CD4-positive, CD25-positive, alpha-beta regulatory T cell (primary cell): ENCODE results near the gene HOXC10. TPM values are rescaled to one million over a fixed set of nuclear protein-coding genes. Genes with fewer than 3 reads are reported as not detected.

ENCODE experiments used
- ATAC-seq, 2 donors: fragments of 150-1000 bp; cut with Tn5 transposase; one replicate each; pipeline ENCODE4 v1.10.0; 2021; ENCODE audit warnings: low read depth in 2 of 2, moderate number of reproducible peaks in 2 of 2, moderate library complexity in 1 of 2
- DNase-seq, 3 donors: peaks; one replicate each; pipeline versions ENCODE4 v3.0.0 to v3.0.0-alpha.2; 2012 to 2022; ENCODE audit warnings: mixed read lengths in 1 of 3
- H3K27ac ChIP-seq: one replicate; pipeline ENCODE4 v1.7.0; 2013; ENCODE audit warnings: mild to moderate bottlenecking, low read length; ENCODE audit not compliant: insufficient read depth, poor library complexity, severe bottlenecking
- H3K27me3 ChIP-seq: one replicate; pipeline ENCODE4 v1.7.0; 2013; ENCODE audit warnings: low read length; ENCODE audit not compliant: control insufficient read depth, insufficient read depth
- H3K36me3 ChIP-seq: one replicate; pipeline ENCODE4 v1.7.0; 2013; ENCODE audit warnings: mild to moderate bottlenecking, low read length, moderate library complexity; ENCODE audit not compliant: control insufficient read depth, insufficient read depth
- H3K4me1 ChIP-seq: 2 replicates; pipeline ENCODE4 v1.7.0; 2013; ENCODE audit warnings: mild to moderate bottlenecking, low read length; ENCODE audit not compliant: insufficient read depth, control insufficient read depth, poor library complexity, severe bottlenecking
- H3K4me3 ChIP-seq: one replicate; pipeline ENCODE4 v1.7.0; 2013; ENCODE audit warnings: low read depth, mild to moderate bottlenecking, low read length, moderate library complexity
- H3K9me3 ChIP-seq, 2 experiments: 1 replicate in 1 of 2; 2 replicates in 1 of 2; pipeline ENCODE4 v1.7.0; 2013; ENCODE audit warnings: low read length in 2 of 2, mild to moderate bottlenecking in 1 of 2, moderate library complexity in 1 of 2; ENCODE audit not compliant: control insufficient read depth in 2 of 2
- H3K27ac Mint-ChIP-seq, 3 donors: one replicate each; pipeline ENCODE4 v1.8.0; 2020 to 2022; ENCODE audit warnings: mild to moderate bottlenecking in 3 of 3, mixed read lengths in 3 of 3, moderate library complexity in 2 of 3
- H3K27me3 Mint-ChIP-seq: one replicate; pipeline ENCODE4 v1.8.0; 2022; ENCODE audit warnings: mild to moderate bottlenecking, mixed read lengths
- H3K36me3 Mint-ChIP-seq: one replicate; pipeline ENCODE4 v1.8.0; 2020; ENCODE audit warnings: mixed read lengths
- H3K4me1 Mint-ChIP-seq, 4 donors: one replicate each; pipeline ENCODE4 v1.8.0; 2020 to 2022; ENCODE audit warnings: mixed read lengths in 4 of 4, mild to moderate bottlenecking in 1 of 4
- H3K4me3 Mint-ChIP-seq, 4 donors: one replicate each; pipeline ENCODE4 v1.8.0; 2020 to 2022; ENCODE audit warnings: mild to moderate bottlenecking in 4 of 4, mixed read lengths in 4 of 4, moderate library complexity in 3 of 4
- H3K9me3 Mint-ChIP-seq, 7 donors: one replicate each; pipeline ENCODE4 v1.8.0; 2020 to 2022; ENCODE audit warnings: mixed read lengths in 7 of 7, mild to moderate bottlenecking in 3 of 7, moderate library complexity in 2 of 7
- polyA plus RNA-seq, 4 donors: library from polyadenylated mRNA; unstranded; fragments of 300-500 nt; fragmentation: Illumina TruSeq; gene quantifications; one replicate each; pipeline ENCODE4 v1.2.3, GENCODE V29; 2021
- total RNA-seq: library from RNA; stranded (reverse); gene quantifications from one replicate; pipeline ENCODE4 v1.2.3, GENCODE V29; 2022

Gene HOXC10
- total and polyA plus RNA-seq, 5 donors from 2014 or later = not detected

DNA sequence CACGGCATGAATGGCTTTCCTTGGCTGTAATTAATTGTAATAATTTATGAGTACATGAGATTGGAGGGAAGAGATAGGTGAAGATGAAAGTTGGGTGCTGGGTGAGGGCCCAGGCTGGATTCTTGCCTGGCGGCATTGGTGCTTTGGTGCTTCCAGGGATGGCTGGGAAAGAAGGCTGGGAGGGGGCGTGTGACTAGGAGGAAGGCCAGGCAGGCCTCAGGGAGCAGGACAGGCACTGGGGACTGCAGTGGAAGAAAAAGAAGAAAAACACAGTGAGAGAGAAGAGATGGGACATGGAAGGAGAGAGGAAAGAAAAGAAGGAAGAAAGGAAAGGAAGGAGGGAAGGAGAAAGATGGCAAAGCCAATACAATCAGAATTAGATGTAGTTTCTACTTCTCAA lies 18.7 kb downstream of the HOXC10 start:
- Mint-ChIP-seq H3K9me3 (peaks cover 0 to 3% (median 0%) of the 10 kb centered on the region in 7 donors), H3K4me3 (peak overlapping the region in 1 of 4 donors; percentile 5), H3K27me3 (peaks cover 97% of the 10 kb centered on the region), H3K4me1 (peaks cover 5 to 31% (median 16%) of the 10 kb centered on the region in 4 donors), H3K27ac (no peak overlapping the region), H3K36me3 (no peaks in the 10 kb centered on the region)
- peaks cover 26% of the 10 kb centered on the region for H3K4me1 ChIP-seq
- no peaks in the 10 kb centered on the region for H3K36me3 ChIP-seq
- H3K27ac ChIP-seq = no peak overlapping the region
- DNase-seq = no peak
- no peak overlapping the region for H3K4me3 ChIP-seq
- no peak for ATAC-seq
- no peaks in the 10 kb centered on the region for H3K9me3 ChIP-seq
- H3K27me3 ChIP-seq = peaks cover 60% of the 10 kb centered on the region

GRCh38 chr12:54004063-54004840 lies 19.3 kb downstream of the HOXC10 start:
- peak overlapping the region in 1 of 4 donors; percentile 5 for H3K4me3 Mint-ChIP-seq
- no peak overlapping the region for H3K27ac Mint-ChIP-seq
- H3K9me3 Mint-ChIP-seq = peaks cover 0 to 3% (median 0%) of the 10 kb centered on the region in 7 donors
- H3K27me3 Mint-ChIP-seq = peaks cover 93% of the 10 kb centered on the region
- Histone ChIP-seq H3K36me3 (no peaks in the 10 kb centered on the region), H3K4me1 (peaks cover 30% of the 10 kb centered on the region), H3K27ac (no peak overlapping the region), H3K4me3 (no peak overlapping the region), H3K27me3 (peaks cover 57% of the 10 kb centered on the region), H3K9me3 (no peaks in the 10 kb centered on the region)
- ATAC-seq (no peak), DNase-seq (no peak)
- no peaks in the 10 kb centered on the region for H3K36me3 Mint-ChIP-seq
- peaks cover 5 to 34% (median 16%) of the 10 kb centered on the region in 4 donors for H3K4me1 Mint-ChIP-seq

DNA sequence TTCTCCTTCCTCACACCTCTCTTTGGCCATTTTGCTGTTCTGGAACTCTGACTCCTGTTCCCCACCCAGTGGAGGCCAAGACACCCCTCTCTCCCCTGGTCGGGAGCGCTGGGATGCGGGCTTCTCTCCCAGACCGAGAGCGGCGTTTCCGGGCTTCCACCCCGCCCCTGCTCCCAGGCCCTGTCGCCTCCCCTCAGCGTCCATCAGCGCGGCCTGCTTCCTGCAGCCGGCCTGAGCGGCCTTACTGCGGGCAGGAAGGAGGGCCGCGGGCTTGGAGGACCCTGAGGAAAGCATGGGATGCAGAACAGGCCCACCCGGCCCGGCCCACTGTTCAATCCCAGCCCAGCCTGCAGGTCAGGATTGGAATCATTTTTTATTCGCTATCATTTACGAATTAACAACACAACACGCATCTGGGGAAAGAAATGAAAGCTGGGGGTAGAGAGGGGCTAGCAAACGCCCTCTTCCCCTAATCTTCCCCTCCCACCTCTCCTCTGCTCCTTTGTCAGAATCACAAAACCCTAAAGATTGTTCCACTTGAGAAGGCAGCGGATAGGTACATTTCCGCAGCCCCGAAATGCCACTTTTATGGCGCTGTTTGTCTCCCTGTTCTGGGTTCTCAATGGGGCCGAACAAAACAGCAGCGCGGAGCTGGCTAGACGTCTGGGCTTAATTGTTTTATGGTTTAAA lies 20.0 kb downstream of the HOXC10 start:
- H3K27ac Mint-ChIP-seq = no peak overlapping the region
- H3K36me3 Mint-ChIP-seq = no peaks in the 10 kb centered on the region
- no peak for ATAC-seq
- peaks cover 6 to 35% (median 14%) of the 10 kb centered on the region in 4 donors for H3K4me1 Mint-ChIP-seq
- peak overlapping the region in 1 of 4 donors; percentile 23 for H3K4me3 Mint-ChIP-seq
- no peaks in the 10 kb centered on the region for H3K9me3 ChIP-seq
- no peak overlapping the region for H3K27ac ChIP-seq
- peaks cover 31% of the 10 kb centered on the region for H3K4me1 ChIP-seq
- peaks cover 59% of the 10 kb centered on the region for H3K27me3 ChIP-seq
- H3K27me3 Mint-ChIP-seq = peaks cover 93% of the 10 kb centered on the region
- no peaks in the 10 kb centered on the region for H3K36me3 ChIP-seq
- peaks cover 0 to 6% (median 0%) of the 10 kb centered on the region in 7 donors for H3K9me3 Mint-ChIP-seq
- no peak overlapping the region for H3K4me3 ChIP-seq
- DNase-seq = no peak

DNA sequence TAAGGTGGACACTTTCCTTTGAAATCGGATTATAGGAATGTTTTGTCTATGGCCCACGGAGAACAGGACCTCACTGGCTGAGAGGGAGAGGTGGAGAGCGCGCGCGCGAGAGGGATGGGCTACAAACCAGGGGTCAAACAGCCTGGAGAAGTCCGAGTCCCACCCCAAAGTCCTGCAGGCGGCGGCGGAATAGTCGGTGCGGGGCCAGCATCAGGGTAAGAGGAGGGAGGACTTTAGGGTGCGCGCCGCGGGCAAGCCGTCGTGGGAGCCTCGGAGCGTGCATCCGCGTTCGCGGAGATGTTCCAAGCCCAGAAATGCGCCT lies 20.5 kb downstream of the HOXC10 start:
- Mint-ChIP-seq H3K9me3 (peaks cover 0 to 9% (median 0%) of the 10 kb centered on the region in 7 donors), H3K36me3 (no peaks in the 10 kb centered on the region), H3K27ac (no peak overlapping the region), H3K4me3 (peak overlapping the region in 3 of 4 donors; percentile 23 to 91 (median 65)), H3K4me1 (peaks cover 6 to 35% (median 13%) of the 10 kb centered on the region in 4 donors), H3K27me3 (peaks cover 94% of the 10 kb centered on the region)
- Histone ChIP-seq H3K27ac (no peak overlapping the region), H3K36me3 (no peaks in the 10 kb centered on the region), H3K4me1 (peaks cover 27% of the 10 kb centered on the region), H3K9me3 (no peaks in the 10 kb centered on the region), H3K27me3 (peaks cover 59% of the 10 kb centered on the region), H3K4me3 (no peak overlapping the region)
- no peak for ATAC-seq
- no peak for DNase-seq

DNA sequence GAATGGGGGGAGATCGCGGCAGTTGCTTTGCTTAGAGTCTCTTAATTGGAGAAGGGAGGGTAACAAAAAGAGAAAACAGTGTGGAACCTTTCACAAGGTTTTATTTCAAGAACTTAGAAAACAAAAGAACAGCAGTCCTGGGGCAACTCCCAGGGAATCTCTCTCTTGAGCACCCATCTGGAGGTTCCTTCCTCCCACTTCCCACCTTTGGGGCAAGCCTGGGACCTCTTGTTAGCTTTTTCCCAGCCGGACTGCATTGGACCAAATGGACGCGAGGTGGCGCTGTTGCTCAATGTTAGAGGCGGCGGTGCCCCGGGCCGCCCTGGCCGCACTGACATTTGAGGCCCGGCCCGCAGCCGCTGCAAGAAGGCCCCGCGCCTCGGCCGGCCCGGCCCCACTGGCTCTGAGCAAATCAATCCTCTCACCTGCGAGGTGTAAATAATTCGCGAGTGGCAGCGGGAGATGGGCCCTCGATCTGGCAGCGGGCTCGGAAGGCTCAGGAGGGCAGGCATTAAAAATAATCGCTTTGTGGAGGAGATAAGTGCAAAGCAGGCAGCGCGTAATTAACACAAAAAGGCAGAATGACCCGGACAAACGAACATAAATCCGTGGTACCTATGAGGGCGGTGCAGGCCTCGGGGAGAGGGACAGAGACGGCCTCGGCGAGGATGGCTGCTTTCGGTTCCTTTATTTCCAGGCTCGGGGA lies 21.1 kb downstream of the HOXC10 start:
- H3K4me3 Mint-ChIP-seq = peak overlapping the region; percentile 61 to 91 (median 80)
- H3K36me3 ChIP-seq = no peaks in the 10 kb centered on the region
- H3K4me1 Mint-ChIP-seq = peaks cover 6 to 37% (median 15%) of the 10 kb centered on the region in 4 donors
- H3K36me3 Mint-ChIP-seq = no peaks in the 10 kb centered on the region
- peaks cover 25% of the 10 kb centered on the region for H3K4me1 ChIP-seq
- H3K9me3 ChIP-seq = no peaks in the 10 kb centered on the region
- H3K27ac ChIP-seq = no peak overlapping the region
- H3K4me3 ChIP-seq = peak overlapping the region; percentile 54
- peak; percentile 72 to 77 for ATAC-seq
- H3K27me3 Mint-ChIP-seq = peaks cover 94% of the 10 kb centered on the region
- peaks cover 58% of the 10 kb centered on the region for H3K27me3 ChIP-seq
- peaks cover 0 to 11% (median 0%) of the 10 kb centered on the region in 7 donors for H3K9me3 Mint-ChIP-seq
- H3K27ac Mint-ChIP-seq = peak overlapping the region in 1 of 3 donors; percentile 76
- peak; percentile 73 to 83 (median 75) for DNase-seq

DNA sequence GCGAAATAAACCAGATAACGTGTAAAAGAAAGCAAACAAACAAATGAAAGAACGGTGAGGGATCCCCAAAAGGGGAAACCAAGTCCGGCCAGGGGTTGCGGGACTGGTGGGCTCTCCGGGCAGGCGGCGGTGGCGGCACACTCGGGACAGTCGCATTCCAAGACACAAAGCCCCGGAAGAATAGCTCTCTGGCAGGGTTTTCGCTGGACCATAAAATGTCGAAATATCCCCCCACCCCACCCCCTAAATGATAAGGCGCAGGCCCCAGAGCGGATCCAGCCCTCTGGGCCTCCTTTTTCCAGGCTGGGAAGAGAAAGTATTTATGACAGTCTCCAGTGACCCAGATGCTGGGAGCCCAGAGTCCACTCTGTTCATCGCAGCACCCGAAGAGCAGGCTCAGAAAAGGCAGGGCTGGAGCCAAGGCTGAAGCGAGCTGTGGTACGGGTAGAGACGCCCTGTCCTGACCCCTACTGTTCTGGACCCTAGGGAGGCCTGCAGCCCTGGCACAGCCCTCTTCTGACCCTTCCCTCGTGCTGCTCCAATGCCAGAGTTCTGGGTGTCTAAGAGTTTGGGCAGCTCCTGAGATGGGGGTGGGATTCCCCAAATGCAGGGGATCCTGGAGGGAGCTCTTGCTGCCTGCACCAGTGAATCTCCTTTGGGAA lies 21.7 kb downstream of the HOXC10 start:
- Mint-ChIP-seq H3K4me3 (peak overlapping the region; percentile 61 to 91 (median 80)), H3K27me3 (peaks cover 94% of the 10 kb centered on the region), H3K4me1 (peaks cover 6 to 44% (median 20%) of the 10 kb centered on the region in 4 donors), H3K27ac (no peak overlapping the region), H3K36me3 (no peaks in the 10 kb centered on the region), H3K9me3 (peaks cover 0 to 13% (median 0%) of the 10 kb centered on the region in 7 donors)
- Histone ChIP-seq H3K4me1 (peaks cover 32% of the 10 kb centered on the region), H3K36me3 (no peaks in the 10 kb centered on the region), H3K9me3 (no peaks in the 10 kb centered on the region), H3K27ac (no peak overlapping the region), H3K27me3 (peaks cover 64% of the 10 kb centered on the region), H3K4me3 (peak overlapping the region; percentile 54)
- ATAC-seq (no peak), DNase-seq (no peak)

DNA sequence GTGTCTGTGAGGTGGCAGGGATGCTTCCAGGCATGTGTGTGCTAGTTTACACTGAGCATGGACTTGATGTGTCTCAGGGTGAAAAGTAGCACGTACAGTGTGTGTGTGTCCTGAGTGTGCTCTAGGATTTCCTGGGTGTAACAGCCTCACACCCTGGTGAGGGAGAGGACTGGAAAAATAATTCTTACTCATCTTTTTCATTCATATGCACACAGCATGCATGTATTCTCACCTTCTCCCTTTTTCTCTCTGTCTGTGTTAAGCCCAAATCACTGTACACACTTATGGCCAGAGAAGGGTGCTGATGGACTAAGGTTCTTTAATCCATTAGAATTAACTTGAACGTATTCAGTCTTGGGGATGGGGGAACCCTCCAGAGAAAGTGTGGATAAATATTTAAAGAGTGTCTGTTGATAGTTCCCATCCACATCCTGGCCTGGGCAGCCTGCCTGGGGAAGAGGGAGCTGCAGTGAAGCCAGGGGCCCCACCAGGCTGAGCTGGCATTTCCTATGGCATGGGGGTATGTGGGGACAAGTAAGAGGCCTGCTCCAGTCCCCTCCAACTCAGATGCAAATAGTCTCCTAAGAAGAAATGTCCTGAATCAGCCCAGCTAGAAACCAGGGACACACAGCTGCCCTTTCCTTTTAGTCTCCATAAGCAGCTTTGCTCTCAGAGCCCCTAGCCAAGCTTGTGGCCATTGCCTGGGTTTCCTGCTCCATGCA lies 22.8 kb downstream of the HOXC10 start:
- peak overlapping the region in 1 of 4 donors; percentile 45 for H3K4me3 Mint-ChIP-seq

More for the DNA sequence above, 22.8 kb downstream of the HOXC10 start:
- Mint-ChIP-seq H3K27me3 (peaks cover 94% of the 10 kb centered on the region), H3K4me1 (peaks cover 6 to 44% (median 15%) of the 10 kb centered on the region in 4 donors), H3K27ac (no peak overlapping the region), H3K36me3 (no peaks in the 10 kb centered on the region), H3K9me3 (peaks cover 0 to 13% (median 0%) of the 10 kb centered on the region in 7 donors)
- DNase-seq (no peak), ATAC-seq (no peak)
- Histone ChIP-seq H3K36me3 (no peaks in the 10 kb centered on the region), H3K27ac (no peak overlapping the region), H3K4me3 (no peak overlapping the region), H3K9me3 (no peaks in the 10 kb centered on the region), H3K4me1 (peaks cover 32% of the 10 kb centered on the region), H3K27me3 (peaks cover 61% of the 10 kb centered on the region)
